Measurements from ENCODE around the gene LBHD2.

DNA sequence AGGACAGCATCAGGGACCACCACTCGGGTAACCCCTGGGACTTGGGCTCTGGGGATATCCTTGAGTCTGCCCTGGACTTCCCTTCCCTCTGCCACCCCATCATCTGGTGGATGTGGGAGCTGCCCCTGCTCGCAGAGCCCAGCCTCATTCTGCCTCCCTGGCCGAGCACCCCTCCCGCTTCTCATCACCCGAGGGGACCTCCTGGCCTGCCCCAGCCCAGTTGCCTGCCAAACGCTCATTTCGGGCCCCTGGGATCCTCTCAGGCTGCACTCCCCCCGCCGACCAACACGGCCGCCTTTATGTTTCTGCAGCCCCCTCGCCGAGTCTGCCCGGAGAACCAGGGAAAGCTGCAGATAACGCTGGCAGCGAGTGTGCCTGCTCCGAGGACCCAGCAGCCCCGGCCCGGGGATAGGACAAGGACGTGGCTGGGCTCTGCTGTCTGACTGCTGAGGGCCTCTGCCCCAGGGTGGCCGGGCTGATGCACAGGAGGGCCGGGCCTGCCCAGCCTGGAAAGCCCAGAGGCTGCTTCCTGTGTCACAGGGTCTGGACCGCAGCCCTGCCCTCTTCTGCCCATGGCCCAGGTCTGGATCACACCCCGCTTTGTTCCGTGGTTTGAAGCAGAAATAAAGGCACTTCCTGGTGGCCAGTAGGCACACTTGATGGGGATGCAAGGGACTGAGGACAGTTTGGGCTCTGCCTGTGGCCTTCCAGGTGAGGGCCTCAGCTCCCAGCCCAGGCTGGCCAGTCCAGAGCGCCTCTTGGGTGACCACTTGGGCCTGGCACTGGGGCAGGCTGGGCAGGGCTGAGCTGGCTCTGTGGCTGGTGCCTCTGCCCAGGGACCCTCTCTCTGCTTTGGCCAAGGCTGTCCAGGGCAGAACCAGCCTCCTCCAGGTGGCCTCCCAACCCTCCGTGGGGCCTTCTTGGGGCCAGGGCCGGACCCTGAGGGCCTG, 5.7 kb downstream of the LBHD2 start:
- TF ChIP-seq TAF1 (IDR thresholded peaks at IDR 0.05; ENCODE audit: low read depth) (no peak), EP300 (conservative IDR thresholded peaks at IDR 0.05; ENCODE audit: poor library complexity, severe bottlenecking) (no peak), CTCF (IDR thresholded peaks at IDR 0.05; ENCODE audit: poor library complexity, severe bottlenecking) (no peak), POLR2AphosphoS5 (IDR thresholded peaks at IDR 0.05) (no peak), EZH2 (IDR thresholded peaks at IDR 0.05; ENCODE audit: borderline replicate concordance, insufficient read depth, low read length, poor library complexity, severe bottlenecking) (no peak), MXI1 (conservative IDR thresholded peaks at IDR 0.05; ENCODE audit: poor library complexity, severe bottlenecking) (no peak), RAD21 (conservative IDR thresholded peaks at IDR 0.05) (no peak)
- TF ChIP-seq, protein P1, sequence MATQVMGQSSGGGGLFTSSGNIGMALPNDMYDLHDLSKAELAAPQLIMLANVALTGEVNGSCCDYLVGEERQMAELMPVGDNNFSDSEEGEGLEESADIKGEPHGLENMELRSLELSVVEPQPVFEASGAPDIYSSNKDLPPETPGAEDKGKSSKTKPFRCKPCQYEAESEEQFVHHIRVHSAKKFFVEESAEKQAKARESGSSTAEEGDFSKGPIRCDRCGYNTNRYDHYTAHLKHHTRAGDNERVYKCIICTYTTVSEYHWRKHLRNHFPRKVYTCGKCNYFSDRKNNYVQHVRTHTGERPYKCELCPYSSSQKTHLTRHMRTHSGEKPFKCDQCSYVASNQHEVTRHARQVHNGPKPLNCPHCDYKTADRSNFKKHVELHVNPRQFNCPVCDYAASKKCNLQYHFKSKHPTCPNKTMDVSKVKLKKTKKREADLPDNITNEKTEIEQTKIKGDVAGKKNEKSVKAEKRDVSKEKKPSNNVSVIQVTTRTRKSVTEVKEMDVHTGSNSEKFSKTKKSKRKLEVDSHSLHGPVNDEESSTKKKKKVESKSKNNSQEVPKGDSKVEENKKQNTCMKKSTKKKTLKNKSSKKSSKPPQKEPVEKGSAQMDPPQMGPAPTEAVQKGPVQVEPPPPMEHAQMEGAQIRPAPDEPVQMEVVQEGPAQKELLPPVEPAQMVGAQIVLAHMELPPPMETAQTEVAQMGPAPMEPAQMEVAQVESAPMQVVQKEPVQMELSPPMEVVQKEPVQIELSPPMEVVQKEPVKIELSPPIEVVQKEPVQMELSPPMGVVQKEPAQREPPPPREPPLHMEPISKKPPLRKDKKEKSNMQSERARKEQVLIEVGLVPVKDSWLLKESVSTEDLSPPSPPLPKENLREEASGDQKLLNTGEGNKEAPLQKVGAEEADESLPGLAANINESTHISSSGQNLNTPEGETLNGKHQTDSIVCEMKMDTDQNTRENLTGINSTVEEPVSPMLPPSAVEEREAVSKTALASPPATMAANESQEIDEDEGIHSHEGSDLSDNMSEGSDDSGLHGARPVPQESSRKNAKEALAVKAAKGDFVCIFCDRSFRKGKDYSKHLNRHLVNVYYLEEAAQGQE (IDR thresholded peaks at IDR 0.05; ENCODE audit: borderline replicate concordance), result no peak

All from neural cell (in vitro differentiated cells).